SU-DHL-6 (cell line): ENCODE data around the gene SP140L.

ENCODE experiments used
- CTCF ChIP-seq: fragments of 200-600 bp; sonication (generic); IDR thresholded peaks from one replicate; pipeline ENCODE4 v1.5.1; 2017; ENCODE audit warnings: antibody characterized with exemption, mild to moderate bottlenecking, low read length, moderate library complexity; ENCODE audit not compliant: insufficient read depth, poor library complexity, severe bottlenecking
- EZH2phosphoT487 ChIP-seq: fragments of 200-600 bp; sonication (generic), shearing (Covaris generic); conservative IDR thresholded peaks from 2 replicates; pipeline ENCODE4 v1.6.1; 2018; ENCODE audit warnings: mild to moderate bottlenecking, antibody characterized with exemption, low read length, moderate library complexity, mixed read lengths

- TF ChIP-seq CTCF (no peak), EZH2phosphoT487 (no peak)
These were observed 112.6 kb downstream of the SP140L start for GRCh38 chr2:230439590-230439989.
